MCF 10A (cell line): Measurements from ENCODE around the gene TLK1. TPM values are rescaled to one million over a fixed set of nuclear protein-coding genes. Genes with fewer than 3 reads are reported as not detected.

Experiments used
- BruUV-seq: library from RNA; stranded (reverse); fragments of 400-500 nt; replicated peaks from 2 replicates; lab custom pipeline; 2021; lab: Mats Ljungman, UMichigan
- CTCF ChIA-PET: fragments of 300-600 bp; sonication (Branson Sonifier 250); formaldehyde crosslinking; extraction: SDS; loops from one replicate; lab custom pipeline; 2021; ENCODE audit warnings: antibody characterized with exemption, inconsistent platforms; lab: Yijun Ruan, JAX
- POLR2A ChIA-PET: fragments of 300-600, 350-650 bp; sonication (Branson Sonifier 250); formaldehyde crosslinking; extraction: SDS; loops from one replicate; lab custom pipeline; 2020; ENCODE audit warnings: antibody characterized with exemption, inconsistent platforms; lab: Yijun Ruan, JAX
- DNase-seq: peaks from one replicate; pipeline ENCODE4 v3.0.0-alpha.2; 2018; ENCODE audit not compliant: unreplicated experiment
- H3K27ac Mint-ChIP-seq: one replicate; pipeline ENCODE4 v1.8.0; 2022; ENCODE audit warnings: mild to moderate bottlenecking, low read depth, mixed read lengths; ENCODE audit not compliant: unreplicated experiment
- H3K27me3 Mint-ChIP-seq: one replicate; pipeline ENCODE4 v1.8.0; 2022; ENCODE audit warnings: mixed read lengths; ENCODE audit not compliant: insufficient read depth, unreplicated experiment
- H3K36me3 Mint-ChIP-seq: one replicate; pipeline ENCODE4 v1.8.0; 2022; ENCODE audit warnings: mild to moderate bottlenecking, moderate library complexity, mixed read lengths; ENCODE audit not compliant: insufficient read depth, unreplicated experiment
- H3K4me1 Mint-ChIP-seq: one replicate; pipeline ENCODE4 v1.8.0; 2022; ENCODE audit warnings: mixed read lengths; ENCODE audit not compliant: insufficient read depth, unreplicated experiment
- H3K4me3 Mint-ChIP-seq: one replicate; pipeline ENCODE4 v1.8.0; 2022; ENCODE audit warnings: mild to moderate bottlenecking, moderate library complexity, mixed read lengths; ENCODE audit not compliant: unreplicated experiment
- H3K9me3 Mint-ChIP-seq: one replicate; pipeline ENCODE4 v1.8.0; 2022; ENCODE audit warnings: mixed read lengths; ENCODE audit not compliant: unreplicated experiment
- CTCF ChIP-seq: fragments of 200-600 bp; IDR thresholded peaks from one replicate; pipeline ENCODE4 v1.8.0; 2022; ENCODE audit warnings: antibody characterized with exemption, mild to moderate bottlenecking; ENCODE audit not compliant: unreplicated experiment
- intact Hi-C: fragments of 100-400 bp; cut with micrococcal nuclease; formaldehyde crosslinking; loops from 2 replicates; pipeline ENCODE4 v1.14.1; 2022
- total RNA-seq: library from RNA; stranded (reverse); gene quantifications from 2 replicates; pipeline ENCODE4 v1.2.3, GENCODE V29; 2022

Gene TLK1
- total RNA-seq, 1 experiment from 2014 or later: 60.6 TPM

GRCh38 chr2:171180229-171180930 is 19.7 kb upstream of the TLK1 start:
- ChIA-PET POLR2A (interaction anchor here (0.6 kb wide), 1 partner anchor 209 kb away, joined by 3 read pairs; no protein-coding TSS in a partner anchor), CTCF (interaction anchor here (0.8 to 1.6 kb wide), 3 partner anchors 19 to 236 kb away, joined by 3 read pairs; no protein-coding TSS in a partner anchor)
- DNase-seq: no peak
- Mint-ChIP-seq H3K27me3 (no peaks in the 10 kb centered on the region), H3K27ac (no peak overlapping the region), H3K36me3 (no peaks in the 10 kb centered on the region), H3K4me1 (peaks cover 5% of the 10 kb centered on the region), H3K4me3 (no peak overlapping the region), H3K9me3 (no peaks in the 10 kb centered on the region)
- intact Hi-C loops: no loop called here
- BruUV-seq: no TSS peak
- TF ChIP-seq CTCF: no peak

GRCh38 chr2:171178993-171179392 is 18.3 kb upstream of the TLK1 start:
- Mint-ChIP-seq H3K27ac (no peak overlapping the region), H3K4me1 (peaks cover 5% of the 10 kb centered on the region), H3K4me3 (no peak overlapping the region), H3K9me3 (no peaks in the 10 kb centered on the region), H3K36me3 (no peaks in the 10 kb centered on the region), H3K27me3 (no peaks in the 10 kb centered on the region)
- intact Hi-C loops: no loop called here
- POLR2A ChIA-PET: interaction anchor here (0.6 to 0.9 kb wide), 2 partner anchors 8 to 11 kb away, joined by 3 read pairs; no protein-coding TSS in a partner anchor
- TF ChIP-seq CTCF: no peak
- DNase-seq: no peak
- BruUV-seq: no TSS peak
- CTCF ChIA-PET: interaction anchor here (0.6 to 1.6 kb wide), 3 partner anchors 13 to 238 kb away, joined by 3 read pairs; no protein-coding TSS in a partner anchor

- Mint-ChIP-seq H3K9me3 (no peaks in the 10 kb centered on the region), H3K4me3 (no peak overlapping the region), H3K4me1 (peaks cover 7% of the 10 kb centered on the region), H3K27me3 (no peaks in the 10 kb centered on the region), H3K36me3 (no peaks in the 10 kb centered on the region), H3K27ac (no peak overlapping the region)
- TF ChIP-seq CTCF: no peak
- POLR2A ChIA-PET: no interaction called here
- BruUV-seq: no TSS peak
- intact Hi-C loops: no loop called here
- DNase-seq: no peak
- CTCF ChIA-PET: no interaction called here
Observed at GRCh38 chr2:171176516-171176915, 15.8 kb upstream of the TLK1 start.

- no TSS peak for BruUV-seq
- no peak overlapping the region for H3K27ac Mint-ChIP-seq
- no peak for DNase-seq
Observed at GRCh38 chr2:171174075-171174474, 13.4 kb upstream of the TLK1 start.

More at GRCh38 chr2:171174075-171174474, 13.4 kb upstream of the TLK1 start:
- H3K4me3 Mint-ChIP-seq: no peak overlapping the region
- H3K9me3 Mint-ChIP-seq: no peaks in the 10 kb centered on the region
- no peak for TF ChIP-seq CTCF
- H3K36me3 Mint-ChIP-seq: no peaks in the 10 kb centered on the region
- intact Hi-C loops: no loop called here
- ChIA-PET CTCF (interaction anchor here (0.6 kb wide), 1 partner anchor 39 kb away, joined by 4 read pairs; no protein-coding TSS in a partner anchor), POLR2A (interaction anchor here (0.6 to 1.6 kb wide), 4 partner anchors 11 to 373 kb away, joined by 3 to 6 read pairs (median 4); partner anchors contain the start of gene TLK1)
- H3K27me3 Mint-ChIP-seq: no peaks in the 10 kb centered on the region
- peaks cover 7% of the 10 kb centered on the region for H3K4me1 Mint-ChIP-seq
